Colonic mucosa (tissue), 4 donors: ENCODE measurements around the gene TMEM140. TPM values are rescaled to one million over a fixed set of nuclear protein-coding genes. Genes with fewer than 3 reads are reported as not detected.

Source experiments
- DNase-seq: peaks from one replicate; pipeline ENCODE4 v3.0.0-alpha.2; 2020
- H3K27ac ChIP-seq: fragments of 200-600 bp; one replicate; pipeline ENCODE4 v1.8.0; 2021
- H3K27me3 ChIP-seq: fragments of 200-600 bp; one replicate; pipeline ENCODE4 v1.8.0; 2021
- H3K36me3 ChIP-seq: fragments of 200-600 bp; one replicate; pipeline ENCODE4 v1.8.0; 2021
- H3K4me1 ChIP-seq: fragments of 200-600 bp; one replicate; pipeline ENCODE4 v1.8.0; 2021; ENCODE audit warnings: mild to moderate bottlenecking
- H3K4me3 ChIP-seq: fragments of 200-600 bp; one replicate; pipeline ENCODE4 v1.8.0; 2021
- H3K9ac ChIP-seq, 2 donors: one replicate each; pipeline ENCODE4 v1.7.0; 2013; ENCODE audit warnings: control low read depth in 2 of 2, low read depth in 2 of 2, low read length in 2 of 2
- H3K9me3 ChIP-seq: fragments of 200-600 bp; one replicate; pipeline ENCODE4 v1.8.0; 2021
- CTCF ChIP-seq: fragments of 200-600 bp; IDR thresholded peaks from one replicate; pipeline ENCODE4 v1.8.0; 2022; ENCODE audit warnings: antibody characterized with exemption, mild to moderate bottlenecking
- intact Hi-C: fragments of 100-400 bp; cut with DNase I; formaldehyde crosslinking; loops from one replicate; pipeline ENCODE4 v1.14.1; 2022
- total RNA-seq, 2 donors: library from RNA; stranded (reverse); fragmentation: NEBNext Ultra II Directional in 1 of 2; extraction: Animal tissue kit (Norgen Biotek cat#: 25700) in 1 of 2; gene quantifications; one replicate each; pipeline ENCODE4 v1.2.1, GENCODE V29; 2021
- donor health status: healthy.
- donor health status: DM: no; HTN: no; CAD: no.
- donor health status: DM: no; HTN: no; CAD: no.

Gene TMEM140
- 10 to 100 TPM in 1 of 2 donors, 1 to 10 TPM in 1; 3.8 to 11.9 TPM for total RNA-seq

- DNase-seq, result peak; percentile 70
- Histone ChIP-seq H3K9me3 (no peaks in the 10 kb centered on the region), H3K4me3 (peak within 1 kb of the TSS; percentile 49), H3K9ac (peak within 1 kb of the TSS; percentile 63 to 79), H3K27me3 (no peaks in the 10 kb centered on the region), H3K27ac (peak within 1 kb of the TSS; percentile 92), H3K4me1 (no peaks in the 10 kb centered on the region), H3K36me3 (no peaks in the 10 kb centered on the region)
- intact Hi-C loops, result no loop called here
- no peak for TF ChIP-seq CTCF
Observed at GRCh38 chr7:135147899-135148721, at the start of gene TMEM140. TMEM140 (plus strand) TSS chr7:135148072; CDS start chr7:135164442, 16,370 bp downstream.

- intact Hi-C loops, result no loop called here
- no peak for DNase-seq
- Histone ChIP-seq H3K27me3 (no peaks in the 10 kb centered on the region), H3K4me1 (no peaks in the 10 kb centered on the region), H3K4me3 (no peak overlapping the region), H3K9me3 (no peaks in the 10 kb centered on the region), H3K27ac (no peak overlapping the region), H3K9ac (no peak overlapping the region), H3K36me3 (no peaks in the 10 kb centered on the region)
- TF ChIP-seq CTCF, result no peak
Observed at GRCh38 chr7:135098391-135098790, 49.5 kb upstream of the TMEM140 start.

GRCh38 chr7:135100856-135101255, 47.0 kb upstream of the TMEM140 start:
- no peak overlapping the region for H3K27ac ChIP-seq
- no peaks in the 10 kb centered on the region for H3K36me3 ChIP-seq
- TF ChIP-seq CTCF, result no peak
- H3K9ac ChIP-seq, result no peak overlapping the region
- no peaks in the 10 kb centered on the region for H3K27me3 ChIP-seq
- intact Hi-C loops, result no loop called here
- H3K4me3 ChIP-seq, result no peak overlapping the region
- H3K4me1 ChIP-seq, result no peaks in the 10 kb centered on the region
- no peak for DNase-seq
- no peaks in the 10 kb centered on the region for H3K9me3 ChIP-seq

- no peaks in the 10 kb centered on the region for H3K27me3 ChIP-seq
- no peaks in the 10 kb centered on the region for H3K9me3 ChIP-seq
- no peak overlapping the region for H3K4me3 ChIP-seq
- H3K27ac ChIP-seq, result no peak overlapping the region
- TF ChIP-seq CTCF, result no peak
- H3K36me3 ChIP-seq, result no peaks in the 10 kb centered on the region
- no peak for DNase-seq
- no peak overlapping the region for H3K9ac ChIP-seq
- H3K4me1 ChIP-seq, result no peaks in the 10 kb centered on the region
- intact Hi-C loops, result no loop called here
Observed at GRCh38 chr7:135102372-135102771, 45.5 kb upstream of the TMEM140 start.

- Histone ChIP-seq H3K4me3 (no peak overlapping the region), H3K9ac (no peak overlapping the region), H3K27ac (no peak overlapping the region), H3K36me3 (no peaks in the 10 kb centered on the region), H3K4me1 (no peaks in the 10 kb centered on the region), H3K27me3 (no peaks in the 10 kb centered on the region), H3K9me3 (no peaks in the 10 kb centered on the region)
- DNase-seq, result no peak
- intact Hi-C loops, result no loop called here
- TF ChIP-seq CTCF, result no peak
Observed at GRCh38 chr7:135109562-135109961, 38.3 kb upstream of the TMEM140 start.
